DOHH2 (cell line): Measurements from ENCODE around the gene DNAI2.

Experiments used
- H3F3A ChIP-seq: fragments of 200-600 bp; sonication (generic), shearing (Covaris generic); 2 replicates; pipeline ENCODE4 v1.6.0; 2016; ENCODE audit warnings: antibody characterized with exemption, mild to moderate bottlenecking; ENCODE audit not compliant: control insufficient read depth, insufficient read depth
- H3K27ac ChIP-seq: fragments of 200-600 bp; sonication (generic); 2 replicates; pipeline ENCODE4 v1.5.1; 2014; ENCODE audit warnings: low read depth, mild to moderate bottlenecking, low read length, moderate library complexity
- H3K27me3 ChIP-seq: fragments of 200-600 bp; sonication (generic); 2 replicates; pipeline ENCODE4 v1.6.1; 2014; ENCODE audit warnings: mild to moderate bottlenecking, low read length, mixed read lengths; ENCODE audit not compliant: control insufficient read depth
- H3K36me3 ChIP-seq: fragments of 200-600 bp; sonication (generic); 2 replicates; pipeline ENCODE4 v1.6.1; 2014; ENCODE audit warnings: mild to moderate bottlenecking, low read length, moderate library complexity, mixed read lengths; ENCODE audit not compliant: control insufficient read depth
- H3K4me1 ChIP-seq: fragments of 200-600 bp; sonication (generic); 2 replicates; pipeline ENCODE4 v1.6.1; 2014; ENCODE audit warnings: mild to moderate bottlenecking, low read length, mixed read lengths; ENCODE audit not compliant: control insufficient read depth
- H3K4me2 ChIP-seq: fragments of 200-600 bp; sonication (generic); 2 replicates; pipeline ENCODE4 v1.6.0; 2014; ENCODE audit warnings: mild to moderate bottlenecking, low read length, moderate library complexity
- H3K4me3 ChIP-seq: fragments of 200-600 bp; sonication (generic); 2 replicates; pipeline ENCODE4 v1.5.1; 2014; ENCODE audit warnings: mild to moderate bottlenecking, low read length, mixed read lengths
- H3K79me2 ChIP-seq: fragments of 200-600 bp; sonication (generic); 2 replicates; pipeline ENCODE4 v1.6.1; 2014; ENCODE audit warnings: mild to moderate bottlenecking, low read length, mixed read lengths; ENCODE audit not compliant: control insufficient read depth
- H3K9me2 ChIP-seq: fragments of 200-600 bp; sonication (generic); replicated peaks from 2 replicates; pipeline ENCODE4 v1.6.1; 2014; ENCODE audit warnings: mild to moderate bottlenecking, low read length, mixed read lengths; ENCODE audit not compliant: control insufficient read depth
- H3K9me3 ChIP-seq: fragments of 200-600 bp; sonication (generic); 2 replicates; pipeline ENCODE4 v1.6.1; 2014; ENCODE audit warnings: antibody characterized with exemption, low read length, mixed read lengths; ENCODE audit not compliant: control insufficient read depth, insufficient read depth
- H4K20me1 ChIP-seq: fragments of 200-600 bp; sonication (generic); 2 replicates; pipeline ENCODE4 v1.6.0; 2014; ENCODE audit warnings: low read depth, mild to moderate bottlenecking, antibody characterized with exemption, low read length, moderate library complexity; ENCODE audit not compliant: control insufficient read depth, insufficient read depth
- EZH2phosphoT487 ChIP-seq: fragments of 200-600 bp; sonication (generic); IDR thresholded peaks from 2 replicates; pipeline ENCODE4 v1.6.1; 2017; ENCODE audit warnings: borderline replicate concordance, mild to moderate bottlenecking, antibody characterized with exemption, low read length, moderate library complexity, mixed read lengths
- TF ChIP-seq, protein P1 (sequence below): fragments of 200-600 bp; sonication (generic); IDR thresholded peaks from one replicate; pipeline ENCODE4 v1.5.1; 2014; ENCODE audit warnings: antibody characterized with exemption, mild to moderate bottlenecking, low read depth, low read length; ENCODE audit not compliant: poor library complexity, severe bottlenecking

Gene DNAI2

GRCh38 chr17:74351552-74352210 is 77.6 kb downstream of the DNAI2 start:
- TF ChIP-seq, protein P1, sequence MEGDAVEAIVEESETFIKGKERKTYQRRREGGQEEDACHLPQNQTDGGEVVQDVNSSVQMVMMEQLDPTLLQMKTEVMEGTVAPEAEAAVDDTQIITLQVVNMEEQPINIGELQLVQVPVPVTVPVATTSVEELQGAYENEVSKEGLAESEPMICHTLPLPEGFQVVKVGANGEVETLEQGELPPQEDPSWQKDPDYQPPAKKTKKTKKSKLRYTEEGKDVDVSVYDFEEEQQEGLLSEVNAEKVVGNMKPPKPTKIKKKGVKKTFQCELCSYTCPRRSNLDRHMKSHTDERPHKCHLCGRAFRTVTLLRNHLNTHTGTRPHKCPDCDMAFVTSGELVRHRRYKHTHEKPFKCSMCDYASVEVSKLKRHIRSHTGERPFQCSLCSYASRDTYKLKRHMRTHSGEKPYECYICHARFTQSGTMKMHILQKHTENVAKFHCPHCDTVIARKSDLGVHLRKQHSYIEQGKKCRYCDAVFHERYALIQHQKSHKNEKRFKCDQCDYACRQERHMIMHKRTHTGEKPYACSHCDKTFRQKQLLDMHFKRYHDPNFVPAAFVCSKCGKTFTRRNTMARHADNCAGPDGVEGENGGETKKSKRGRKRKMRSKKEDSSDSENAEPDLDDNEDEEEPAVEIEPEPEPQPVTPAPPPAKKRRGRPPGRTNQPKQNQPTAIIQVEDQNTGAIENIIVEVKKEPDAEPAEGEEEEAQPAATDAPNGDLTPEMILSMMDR: no peak
- no peak for TF ChIP-seq EZH2phosphoT487
- H3K4me1 ChIP-seq: no peaks in the 10 kb centered on the region
- no peak overlapping the region for H3K27ac ChIP-seq
- H3K4me3 ChIP-seq: no peak overlapping the region
- H3K79me2 ChIP-seq: no peaks in the 10 kb centered on the region
- no peaks in the 10 kb centered on the region for H3K9me3 ChIP-seq
- H4K20me1 ChIP-seq: no peaks in the 10 kb centered on the region
- H3K9me2 ChIP-seq: no peaks in the 10 kb centered on the region
- H3F3A ChIP-seq: no peaks in the 10 kb centered on the region
- no peak overlapping the region for H3K4me2 ChIP-seq
- no peaks in the 10 kb centered on the region for H3K36me3 ChIP-seq
- no peaks in the 10 kb centered on the region for H3K27me3 ChIP-seq

DNA sequence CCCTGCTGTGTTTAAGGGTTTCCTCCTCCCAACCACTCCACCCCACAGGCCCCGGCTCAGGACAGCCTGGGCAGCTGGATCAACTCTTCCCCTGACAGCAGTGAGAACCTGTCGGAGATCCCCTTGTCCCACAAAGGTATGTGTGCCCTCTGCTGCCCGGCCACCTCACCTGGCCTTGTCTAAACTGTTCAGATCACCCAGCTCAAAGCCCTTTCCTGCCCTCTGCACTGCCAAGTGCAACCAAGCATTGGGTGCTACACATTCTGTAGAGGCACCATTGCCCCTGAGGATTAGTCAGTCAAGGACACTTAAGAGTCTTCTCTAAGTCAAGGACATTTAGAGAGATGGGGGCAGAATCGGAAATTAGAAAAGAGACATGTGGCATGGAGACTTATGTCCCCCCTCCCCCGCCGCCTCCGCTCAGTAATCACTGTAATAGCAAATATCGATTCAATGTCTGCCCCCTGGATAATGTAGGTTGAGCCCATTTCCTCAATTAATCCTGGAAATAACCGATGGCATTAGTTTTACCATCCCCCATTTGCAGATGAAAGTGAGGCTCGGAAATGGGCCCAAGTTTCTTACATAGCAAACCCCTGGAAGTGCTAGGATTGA is 79.5 kb downstream of the DNAI2 start:
- H3K4me2 ChIP-seq: no peak overlapping the region
- no peaks in the 10 kb centered on the region for H3K9me2 ChIP-seq
- no peak overlapping the region for H3K27ac ChIP-seq
- no peak for TF ChIP-seq EZH2phosphoT487
- TF ChIP-seq, protein P1: no peak
- no peak overlapping the region for H3K4me3 ChIP-seq
- H3K36me3 ChIP-seq: no peaks in the 10 kb centered on the region
- H3K4me1 ChIP-seq: no peaks in the 10 kb centered on the region
- H3F3A ChIP-seq: no peaks in the 10 kb centered on the region
- H3K79me2 ChIP-seq: no peaks in the 10 kb centered on the region
- no peaks in the 10 kb centered on the region for H4K20me1 ChIP-seq
- H3K9me3 ChIP-seq: no peaks in the 10 kb centered on the region
- H3K27me3 ChIP-seq: no peaks in the 10 kb centered on the region

GRCh38 chr17:74354123-74354522 is 80.1 kb downstream of the DNAI2 start:
- H4K20me1 ChIP-seq: no peaks in the 10 kb centered on the region
- TF ChIP-seq EZH2phosphoT487: no peak
- TF ChIP-seq, protein P1: peak; percentile 99
- H3K36me3 ChIP-seq: no peaks in the 10 kb centered on the region
- H3K9me3 ChIP-seq: no peaks in the 10 kb centered on the region
- H3K9me2 ChIP-seq: no peaks in the 10 kb centered on the region
- H3K4me2 ChIP-seq: no peak overlapping the region
- no peaks in the 10 kb centered on the region for H3F3A ChIP-seq
- no peak overlapping the region for H3K4me3 ChIP-seq
- no peaks in the 10 kb centered on the region for H3K27me3 ChIP-seq
- no peaks in the 10 kb centered on the region for H3K4me1 ChIP-seq
- no peak overlapping the region for H3K27ac ChIP-seq
- no peaks in the 10 kb centered on the region for H3K79me2 ChIP-seq
